ENCODE results near the gene MSI2. TPM values are rescaled to one million over a fixed set of nuclear protein-coding genes. Genes with fewer than 3 reads are reported as not detected.

The MSI2 gene
- polyA plus RNA-seq, 3 donors: 7.4 to 10.7 (median 7.5) TPM

- no peak overlapping the region for H3K27ac ChIP-seq (ENCODE audit: low read depth, low read length)
- 83 to 86% (median 86%) methylated on average over 10 of the region's 10 CpGs for WGBS, 3 donors
Measured at GRCh38 chr17:57522042-57523005, 266.0 kb downstream of the MSI2 start.

- 83 to 87% (median 86%) methylated on average over 7 of the region's 7 CpGs for WGBS, 3 donors
- H3K27ac ChIP-seq (ENCODE audit: low read depth, low read length): no peak overlapping the region
Measured at GRCh38 chr17:57523926-57524632, 267.8 kb downstream of the MSI2 start.

GRCh38 chr17:57524839-57525568 lies 268.7 kb downstream of the MSI2 start:
- 88 to 93% (median 89%) methylated on average over 4 of the region's 4 CpGs for WGBS, 3 donors
- no peak overlapping the region for H3K27ac ChIP-seq (ENCODE audit: low read depth, low read length)

DNA sequence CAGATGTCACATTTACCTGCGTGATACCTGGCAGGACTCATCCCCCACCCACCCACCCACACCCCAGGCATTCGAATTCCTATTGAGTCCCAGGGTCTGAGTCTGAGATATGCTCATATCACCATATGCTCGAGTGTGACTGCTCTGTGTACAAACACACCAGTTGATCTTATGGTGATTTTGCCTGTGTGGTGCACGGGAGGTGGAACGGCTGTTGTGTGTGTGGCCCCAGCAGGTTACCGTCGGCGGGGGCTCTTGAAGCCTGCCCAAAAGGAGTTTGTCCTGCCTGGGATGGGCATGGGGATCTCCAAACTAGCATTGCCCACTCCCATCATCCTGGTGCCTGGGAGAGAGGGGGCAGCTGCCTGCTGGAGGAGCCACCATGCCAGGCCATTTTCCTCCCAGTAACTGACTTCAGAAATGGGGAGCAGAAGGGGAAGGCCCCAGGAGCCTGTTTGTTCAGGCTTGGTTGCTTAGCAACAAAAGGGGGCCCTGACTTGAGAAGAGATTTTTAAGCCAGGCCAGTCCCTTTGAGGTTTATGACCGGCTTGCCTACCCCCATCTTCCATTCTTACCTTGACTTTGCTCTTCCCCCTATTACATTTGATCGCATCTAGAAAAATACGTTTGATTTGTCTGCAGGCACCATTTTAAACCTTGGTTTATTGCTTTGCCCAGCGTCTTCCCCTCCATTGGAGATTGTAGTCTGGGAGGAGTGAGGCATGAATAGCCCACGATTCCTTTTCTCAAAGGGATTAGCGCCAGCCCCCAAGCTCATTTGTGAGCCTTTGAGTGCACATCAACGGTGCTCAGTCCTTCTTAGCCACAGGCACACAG lies 271.1 kb downstream of the MSI2 start:
- no peak overlapping the region for H3K27ac ChIP-seq (ENCODE audit: low read depth, low read length)
- WGBS, 3 donors: 60 to 83% (median 71%) methylated on average over 15 of the region's 15 CpGs

DNA sequence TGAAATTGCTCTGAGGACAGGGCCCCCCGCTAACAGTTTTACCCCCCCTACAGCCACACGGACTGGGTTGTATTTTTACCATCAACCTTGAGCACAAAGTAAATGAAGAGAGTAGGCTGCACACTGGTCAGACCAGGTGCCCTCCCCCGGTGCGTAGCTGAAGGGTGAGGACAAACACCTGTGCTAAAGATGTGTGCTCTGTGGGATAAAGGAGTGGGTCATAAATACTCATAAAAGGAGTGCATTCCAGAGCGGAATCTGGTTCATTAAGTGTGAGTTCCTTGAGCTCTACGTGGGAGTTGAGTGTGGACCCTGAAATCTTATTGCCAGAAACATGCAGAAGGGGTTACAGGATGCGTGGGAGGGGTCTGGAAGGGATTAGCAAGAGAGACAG lies 271.7 kb downstream of the MSI2 start:
- H3K27ac ChIP-seq (ENCODE audit: low read depth, low read length): no peak overlapping the region
- WGBS, 3 donors: 51 to 91% (median 88%) methylated on average over 7 of the region's 7 CpGs

DNA sequence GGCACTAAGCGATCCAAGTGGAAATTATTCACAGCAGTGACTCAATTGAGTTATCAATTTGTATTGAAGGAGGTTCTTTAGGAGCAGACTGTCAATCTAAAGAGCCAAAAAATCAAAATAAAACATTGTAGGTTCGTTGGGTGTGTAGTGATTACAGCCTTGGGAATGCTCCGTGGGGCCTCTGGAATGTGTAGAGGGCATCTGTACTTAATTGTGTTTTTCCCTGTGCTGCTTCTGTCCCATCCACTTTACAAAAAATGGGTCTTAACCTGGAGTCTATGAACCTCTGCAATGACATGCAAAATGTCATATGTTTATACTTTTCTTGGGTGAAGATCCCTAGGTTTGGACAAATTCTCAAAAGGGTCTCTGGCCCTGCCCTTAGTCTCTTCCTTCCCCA lies 273.7 kb downstream of the MSI2 start:
- 80 to 81% (median 80%) methylated on average over 3 of the region's 3 CpGs for WGBS, 3 donors
- H3K27ac ChIP-seq (ENCODE audit: low read depth, low read length): no peak overlapping the region

DNA sequence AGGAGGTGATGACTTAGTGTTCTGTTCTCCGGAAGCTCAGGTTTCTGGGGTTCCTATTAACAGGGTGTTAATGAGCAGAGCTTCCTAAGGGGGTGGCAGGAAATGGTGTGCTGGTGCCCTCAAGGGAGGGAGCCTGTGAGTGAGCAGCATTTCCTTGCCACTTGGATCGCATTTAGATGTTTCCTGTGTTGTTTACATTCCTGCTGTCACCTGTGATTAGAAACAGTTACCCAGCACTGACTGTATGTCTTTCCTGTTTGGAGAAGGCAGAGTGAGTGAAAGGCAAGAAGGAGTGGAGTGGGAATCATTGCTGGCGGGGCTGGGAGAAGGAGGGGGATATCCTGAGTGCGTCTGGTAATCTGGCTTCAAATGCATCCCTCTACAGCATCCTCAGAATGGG lies 274.2 kb downstream of the MSI2 start:
- no peak overlapping the region for H3K27ac ChIP-seq (ENCODE audit: low read depth, low read length)
- 55 to 70% (median 68%) methylated on average over 4 of the region's 4 CpGs for whole genome bisulfite sequencing, 3 donors

DNA sequence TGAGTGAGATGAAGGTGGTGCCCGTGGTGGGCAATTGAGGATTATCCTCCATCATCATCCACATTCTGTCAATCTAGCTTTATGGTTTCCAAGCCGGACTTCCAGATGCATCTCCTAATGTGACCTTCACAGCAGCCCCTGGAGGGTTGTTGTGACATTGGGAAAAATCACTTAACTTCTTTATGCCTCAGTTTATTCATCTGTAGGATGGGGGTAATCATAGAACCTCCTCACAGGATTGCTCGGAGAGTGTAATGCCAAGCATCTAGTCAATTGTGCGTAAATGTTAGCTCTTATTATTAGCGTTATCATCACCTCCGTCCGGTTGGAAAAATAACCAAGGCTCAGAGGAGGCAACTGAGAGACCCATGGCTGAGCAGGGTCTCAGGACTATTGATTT lies 274.8 kb downstream of the MSI2 start:
- no peak overlapping the region for H3K27ac ChIP-seq (ENCODE audit: low read depth, low read length)
- 93 to 97% (median 95%) methylated on average over 7 of the region's 7 CpGs for WGBS, 3 donors

DNA sequence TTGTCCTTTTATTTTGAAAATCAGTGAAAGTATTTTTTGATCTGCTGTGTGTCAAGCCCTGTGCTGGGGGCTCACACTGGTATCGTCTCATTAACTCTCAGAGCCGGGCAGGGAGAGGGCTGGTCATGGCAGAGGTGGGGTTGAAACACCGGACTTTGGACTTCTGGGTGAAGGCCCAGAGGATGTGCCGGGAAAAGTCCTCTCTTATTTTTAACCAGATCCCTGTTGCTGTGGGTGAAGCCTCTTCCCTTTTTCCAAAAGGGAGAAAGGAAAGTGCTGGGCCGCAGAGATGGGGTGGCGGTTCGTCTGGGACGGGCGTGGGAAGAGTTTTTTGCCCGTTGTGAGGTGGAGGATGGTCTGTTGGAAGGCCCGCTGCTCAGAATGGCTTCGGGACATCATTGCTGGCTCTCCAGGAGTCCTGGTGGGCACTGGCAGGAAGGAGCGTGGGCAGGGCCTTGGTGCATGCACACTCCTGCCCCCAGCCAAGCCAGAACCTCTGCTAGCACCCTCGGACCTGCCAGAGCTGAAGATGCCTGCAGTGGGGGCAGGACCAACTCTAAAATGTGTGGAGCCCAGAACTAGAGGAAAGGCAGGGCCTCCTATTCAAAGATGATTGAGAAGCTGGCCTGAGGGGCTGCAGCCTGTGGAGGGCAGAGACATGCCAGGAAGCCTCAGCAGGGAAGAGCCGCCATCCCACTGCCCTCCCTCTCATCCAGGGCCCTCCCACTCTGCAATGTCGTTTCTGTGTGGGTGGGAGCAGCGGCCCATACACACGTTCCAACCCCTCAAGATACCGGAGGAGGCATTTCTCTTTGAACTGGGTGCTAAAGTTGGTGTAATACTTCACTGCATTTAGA lies 275.6 kb downstream of the MSI2 start:
- WGBS, 3 donors: 78 to 87% (median 82%) methylated on average over 19 of the region's 19 CpGs
- no peak overlapping the region for H3K27ac ChIP-seq (ENCODE audit: low read depth, low read length)

GRCh38 chr17:57532556-57532955 lies 276.2 kb downstream of the MSI2 start:
- WGBS, 3 donors: 80 to 89% (median 85%) methylated on average over 6 of the region's 6 CpGs
- H3K27ac ChIP-seq (ENCODE audit: low read depth, low read length): no peak overlapping the region

DNA sequence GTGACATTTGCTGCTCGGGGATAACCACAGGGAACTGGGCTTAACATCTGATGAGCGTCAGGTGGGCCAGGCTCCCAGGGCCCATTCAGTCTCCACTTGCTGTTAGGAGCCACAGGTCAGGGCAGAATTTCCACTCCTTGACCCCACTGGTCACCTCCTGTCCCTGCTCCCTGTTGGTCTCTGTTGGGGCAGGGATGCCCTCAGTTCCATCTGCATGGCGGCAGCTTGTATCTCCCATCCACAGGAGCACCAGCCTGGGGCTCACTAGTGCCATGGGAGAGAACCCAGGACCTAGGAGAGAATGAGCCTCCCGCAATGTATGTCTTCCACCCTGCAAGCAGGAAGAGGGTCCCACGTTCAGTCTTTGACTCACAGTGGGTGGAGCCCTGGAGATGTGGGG lies 276.6 kb downstream of the MSI2 start:
- WGBS, 3 donors: 70 to 87% (median 81%) methylated on average over 5 of the region's 5 CpGs
- no peak overlapping the region for H3K27ac ChIP-seq (ENCODE audit: low read depth, low read length)

- H3K27ac ChIP-seq (ENCODE audit: low read depth, low read length): no peak overlapping the region
- WGBS, 3 donors: 82 to 99% (median 83%) methylated on average over 5 of the region's 5 CpGs
Measured at GRCh38 chr17:57533684-57534305, 277.5 kb downstream of the MSI2 start.

DNA sequence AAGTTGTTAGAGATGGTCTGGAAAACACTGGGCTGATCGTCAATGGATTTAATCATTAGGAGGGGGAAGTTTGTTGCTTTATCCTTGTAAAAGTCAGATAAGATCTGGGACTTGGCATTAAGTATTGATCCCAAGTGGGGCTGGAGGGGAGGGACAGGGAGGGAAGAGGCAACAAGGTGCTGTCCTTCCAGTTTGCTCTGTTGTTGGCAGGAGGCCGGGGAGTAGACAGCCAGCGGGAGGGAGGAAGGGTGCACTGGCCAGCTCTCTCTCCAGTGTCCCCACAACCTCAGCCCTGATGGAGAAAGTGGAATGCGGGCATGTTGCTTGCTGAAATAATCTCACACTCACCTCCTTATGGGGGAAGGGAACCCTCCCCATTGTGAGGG lies 278.5 kb downstream of the MSI2 start:
- H3K27ac ChIP-seq (ENCODE audit: low read depth, low read length): no peak overlapping the region
- 73 to 93% (median 90%) methylated on average over 4 of the region's 4 CpGs for WGBS, 3 donors

- no peak overlapping the region for H3K27ac ChIP-seq (ENCODE audit: low read depth, low read length)
- WGBS, 3 donors: 66 to 78% (median 72%) methylated on average over 6 of the region's 6 CpGs
Measured at GRCh38 chr17:57535249-57535966, 279.1 kb downstream of the MSI2 start.

DNA sequence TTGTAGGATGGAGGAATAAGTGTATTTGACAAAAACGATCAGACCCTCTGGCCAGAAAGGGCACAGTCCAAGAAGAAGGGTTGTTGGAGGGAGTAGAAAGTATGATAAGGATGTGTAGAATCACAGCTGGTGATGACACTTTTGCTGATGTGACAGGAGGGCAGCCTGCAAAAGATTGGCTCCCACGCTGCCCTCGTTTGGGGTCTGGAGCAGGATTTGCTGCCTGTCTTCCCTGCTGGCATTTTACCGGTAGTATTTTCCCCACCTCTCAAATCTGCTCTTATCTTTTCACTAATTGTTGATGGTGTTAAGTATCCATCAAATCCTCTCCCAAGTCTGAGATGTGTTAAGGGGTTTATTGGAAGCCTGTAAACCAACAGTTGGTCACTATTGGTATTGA lies 280.0 kb downstream of the MSI2 start:
- WGBS, 3 donors: 73 to 93% (median 90%) methylated on average over 4 of the region's 4 CpGs

GRCh38 chr17:57536789-57537523 lies 280.6 kb downstream of the MSI2 start:
- 78 to 83% (median 82%) methylated on average over 10 of the region's 10 CpGs for WGBS, 3 donors
- no peak overlapping the region for H3K27ac ChIP-seq (ENCODE audit: low read depth, low read length)

More for the DNA sequence above, 280.0 kb downstream of the MSI2 start:
- no peak overlapping the region for H3K27ac ChIP-seq (ENCODE audit: low read depth, low read length)
